Tibial artery (tissue), 4 donors: Measurements from ENCODE around the gene PPCS.
"Not testable (repeated sequence)": the region's sequence is repeated elsewhere in the genome, so short reads cannot be mapped to it uniquely, and the experiment has no call there.

Experiments
- DNase-seq, 2 donors: peaks; one replicate each; pipeline ENCODE4 v3.0.0-alpha.2; 2019
- H3K27ac ChIP-seq, 2 donors: fragments of 200-600 bp; sonication (generic) in 1 of 2; 1 replicate in 1 of 2; 2 replicates in 1 of 2; pipeline ENCODE4 v1.5.1; 2018 to 2019; ENCODE audit warnings: mild to moderate bottlenecking in 1 of 2
- H3K27me3 ChIP-seq, 2 donors: fragments of 200-600 bp; sonication (generic) in 1 of 2; one replicate each; pipeline versions ENCODE4 v1.5.1 to v1.6.0; 2016 to 2019
- H3K36me3 ChIP-seq, 3 donors: fragments of 200-600 bp; sonication (generic) in 2 of 3; one replicate each; pipeline ENCODE4 v1.5.1; 2016 to 2019; ENCODE audit warnings: mild to moderate bottlenecking in 2 of 3
- H3K4me1 ChIP-seq, 4 donors: fragments of 200-600 bp; sonication (generic) in 2 of 4; 1 replicate in 3 of 4; 2 replicates in 1 of 4; pipeline ENCODE4 v1.5.1; 2016 to 2019
- H3K4me3 ChIP-seq, 2 donors: fragments of 200-600 bp; sonication (generic) in 1 of 2; 1 replicate in 1 of 2; 2 replicates in 1 of 2; pipeline ENCODE4 v1.5.1; 2018 to 2019; ENCODE audit warnings: mild to moderate bottlenecking in 2 of 2
- H3K9me3 ChIP-seq, 3 donors: fragments of 200-600 bp; sonication (generic) in 1 of 3; one replicate each; pipeline ENCODE4 v1.5.1; 2016 to 2019
- CTCF ChIP-seq, 2 experiments: fragments of 200-600 bp in 1 of 2; fragments of 450-650 bp in 1 of 2; IDR thresholded peaks; one replicate each; pipeline ENCODE4 v1.5.1; 2017 to 2019; ENCODE audit warnings: antibody characterized with exemption in 2 of 2, mild to moderate bottlenecking in 1 of 2, moderate library complexity in 1 of 2
- intact Hi-C: fragments of 100-400 bp; cut with DNase I; formaldehyde crosslinking; loops from one replicate; pipeline ENCODE4 v1.15.0; 2023; ENCODE audit warnings: low total_unique reads

The PPCS gene

GRCh38 chr1:42466030-42466429 is 9.7 kb downstream of the PPCS start:
- Histone ChIP-seq H3K27ac (no peak overlapping the region), H3K4me1 (peaks cover 0 to 22% (median 9%) of the 10 kb centered on the region in 4 donors), H3K36me3 (peaks cover 0 to 4% (median 2%) of the 10 kb centered on the region in 3 donors), H3K27me3 (no peaks in the 10 kb centered on the region), H3K4me3 (no peak overlapping the region), H3K9me3 (no peaks in the 10 kb centered on the region)
- TF ChIP-seq CTCF (IDR thresholded peaks at IDR 0.05), result no peak
- no peak for DNase-seq
- intact Hi-C loops, result loop anchor here (10.0 kb wide), 1 partner anchor 131 kb away; the partner anchor contains the start of gene FOXJ3

- Histone ChIP-seq H3K36me3 (peaks cover 0 to 5% (median 0%) of the 10 kb centered on the region in 3 donors), H3K4me3 (no peak overlapping the region), H3K27ac (no peak overlapping the region), H3K4me1 (no peaks in the 10 kb centered on the region), H3K27me3 (no peaks in the 10 kb centered on the region), H3K9me3 (no peaks in the 10 kb centered on the region)
- TF ChIP-seq CTCF (IDR thresholded peaks at IDR 0.05), result no peak
- no peak for DNase-seq
- intact Hi-C loops, result loop anchor here (10.0 kb wide), 1 partner anchor 135 kb away; the partner anchor contains the start of gene FOXJ3
Measured at GRCh38 chr1:42469727-42470126, 13.4 kb downstream of the PPCS start.

GRCh38 chr1:42476605-42477004 is 20.3 kb downstream of the PPCS start:
- Histone ChIP-seq H3K4me1 (no peaks in the 10 kb centered on the region), H3K4me3 (no peak overlapping the region), H3K27ac (no peak overlapping the region), H3K36me3 (peaks cover 0 to 17% (median 5%) of the 10 kb centered on the region in 3 donors), H3K9me3 (no peaks in the 10 kb centered on the region), H3K27me3 (no peaks in the 10 kb centered on the region)
- intact Hi-C loops, result no loop called here
- no peak for DNase-seq
- no peak for TF ChIP-seq CTCF (IDR thresholded peaks at IDR 0.05)

GRCh38 chr1:42477354-42477753 is 21.0 kb downstream of the PPCS start:
- H3K4me1 ChIP-seq, DNase-seq, intact Hi-C loops, H3K27me3 ChIP-seq, H3K9me3 ChIP-seq, H3K27ac ChIP-seq, H3K4me3 ChIP-seq: not testable (repeated sequence)
- H3K36me3 ChIP-seq, result peaks cover 0 to 17% (median 13%) of the 10 kb centered on the region in 3 donors

- TF ChIP-seq CTCF (IDR thresholded peaks at IDR 0.05), result no peak
- H3K4me3 ChIP-seq, result no peak overlapping the region
Measured at GRCh38 chr1:42477775-42478174, 21.4 kb downstream of the PPCS start.

GRCh38 chr1:42479621-42480020 is 23.3 kb downstream of the PPCS start:
- H3K36me3 ChIP-seq, result peaks cover 0 to 28% (median 24%) of the 10 kb centered on the region in 3 donors
- H3K4me3 ChIP-seq, result no peak overlapping the region
- no peak overlapping the region for H3K27ac ChIP-seq
- intact Hi-C loops, result no loop called here
- no peaks in the 10 kb centered on the region for H3K9me3 ChIP-seq
- no peak for TF ChIP-seq CTCF (IDR thresholded peaks at IDR 0.05)
- DNase-seq, result no peak
- no peaks in the 10 kb centered on the region for H3K27me3 ChIP-seq
- H3K4me1 ChIP-seq, result no peaks in the 10 kb centered on the region

More at GRCh38 chr1:42477775-42478174, 21.4 kb downstream of the PPCS start:
- Histone ChIP-seq H3K36me3 (peaks cover 0 to 20% (median 17%) of the 10 kb centered on the region in 3 donors), H3K4me1 (no peaks in the 10 kb centered on the region), H3K27ac (no peak overlapping the region), H3K9me3 (no peaks in the 10 kb centered on the region), H3K27me3 (no peaks in the 10 kb centered on the region)
- no peak for DNase-seq
- intact Hi-C loops, result no loop called here
